ENCODE measurements around the gene NFU1. TPM values are rescaled to one million over a fixed set of nuclear protein-coding genes. Genes with fewer than 3 reads are reported as not detected.

Gene NFU1
- total and polyA plus RNA-seq, 9 of the 15 experiments (the other 6 are each of a cell fraction or from before 2014, with no cell fraction given) = 33.3 to 61.8 (median 53.7) TPM

DNA sequence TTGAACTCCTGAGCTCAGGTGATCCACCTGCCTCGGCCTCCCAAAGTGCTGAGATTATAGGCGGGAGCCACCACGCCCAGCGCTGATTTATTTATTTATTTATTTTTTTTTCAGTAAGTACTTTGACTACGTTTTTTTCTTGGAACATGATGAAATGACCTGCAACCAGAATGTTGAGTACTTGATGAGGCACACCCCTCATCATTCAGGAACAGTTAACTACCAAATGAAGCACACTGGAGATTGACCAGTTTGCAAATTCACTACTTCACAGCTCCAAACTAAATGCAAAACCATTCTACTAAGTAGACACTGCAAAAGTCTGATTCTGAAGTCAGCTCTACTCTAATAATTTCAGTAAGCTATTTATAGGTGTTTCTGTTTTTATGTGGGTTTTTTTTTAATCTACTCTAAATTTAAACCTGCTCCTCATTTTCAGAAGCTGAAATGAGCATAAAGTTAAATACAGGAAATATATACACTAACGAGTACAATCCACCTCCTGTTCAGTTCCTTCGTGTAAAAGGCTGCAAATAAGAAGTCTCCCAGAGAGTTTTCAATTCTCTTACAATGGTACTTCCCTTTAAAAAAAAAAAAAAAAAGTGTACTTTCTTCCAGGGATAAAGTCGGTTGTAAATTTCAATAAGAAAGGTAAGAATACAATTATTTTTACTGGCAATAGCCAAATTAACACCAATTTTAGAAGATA is 51.6 kb downstream of the NFU1 start (continued):
- TF ChIP-seq, protein P1, sequence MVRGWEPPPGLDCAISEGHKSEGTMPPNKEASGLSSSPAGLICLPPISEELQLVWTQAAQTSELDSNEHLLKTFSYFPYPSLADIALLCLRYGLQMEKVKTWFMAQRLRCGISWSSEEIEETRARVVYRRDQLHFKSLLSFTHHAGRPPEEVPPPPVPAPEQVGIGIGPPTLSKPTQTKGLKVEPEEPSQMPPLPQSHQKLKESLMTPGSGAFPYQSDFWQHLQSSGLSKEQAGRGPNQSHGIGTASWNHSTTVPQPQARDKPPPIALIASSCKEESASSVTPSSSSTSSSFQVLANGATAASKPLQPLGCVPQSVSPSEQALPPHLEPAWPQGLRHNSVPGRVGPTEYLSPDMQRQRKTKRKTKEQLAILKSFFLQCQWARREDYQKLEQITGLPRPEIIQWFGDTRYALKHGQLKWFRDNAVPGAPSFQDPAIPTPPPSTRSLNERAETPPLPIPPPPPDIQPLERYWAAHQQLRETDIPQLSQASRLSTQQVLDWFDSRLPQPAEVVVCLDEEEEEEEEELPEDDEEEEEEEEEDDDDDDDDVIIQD (CRISPR knock-in tag; IDR thresholded peaks at IDR 0.05) = no peak
- 0 out of 2 replicates have a peak, but pooled peaks have one; percentile 87 for TF ChIP-seq KLF6 (CRISPR knock-in tag; IDR thresholded peaks at IDR 0.05; ENCODE audit: borderline replicate concordance)
- no peak for TF ChIP-seq ZNF165 (CRISPR knock-in tag; IDR thresholded peaks at IDR 0.05; ENCODE audit: borderline replicate concordance)

DNA sequence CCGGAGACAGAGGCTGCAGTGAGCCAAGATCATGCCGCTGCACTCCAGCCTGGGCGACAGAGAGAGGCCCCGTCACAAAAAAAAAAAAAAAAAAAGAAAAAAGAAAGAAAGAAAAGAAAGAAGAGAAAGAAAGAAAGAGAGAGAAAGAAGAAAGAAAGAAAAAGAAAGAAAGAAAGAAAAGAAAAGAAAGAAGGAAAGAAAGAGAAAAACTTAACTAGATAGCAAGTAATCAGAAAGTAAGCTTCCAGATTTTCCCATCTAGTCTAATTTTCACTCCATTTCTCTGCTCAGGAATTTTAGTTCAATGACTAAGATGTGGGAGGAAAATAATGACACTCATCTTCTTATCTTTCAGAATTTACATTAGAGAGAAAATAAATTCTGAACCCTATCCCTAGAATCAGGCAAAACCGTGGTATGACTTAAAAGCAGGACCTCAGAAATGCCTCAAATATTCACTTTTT is 52.6 kb downstream of the NFU1 start:
- Histone ChIP-seq H3K9ac (ENCODE audit: insufficient read depth in 1 of 2, low read depth in 2 of 2, low read length in 2 of 2) (0 out of 4 replicates have a peak overlapping the region, but pooled peaks of 1 of the 2 experiments have one; percentile 3), H3K27me3 (ENCODE audit: control insufficient read depth in 2 of 2, insufficient read depth in 2 of 2, low read length in 2 of 2) (no peaks in the 10 kb centered on the region), H3K9me1 (ENCODE audit: control insufficient read depth, insufficient read depth, low read length) (no peaks in the 10 kb centered on the region), H3K36me3 (ENCODE audit: control insufficient read depth, insufficient read depth, low read length) (peaks cover 7% of the 10 kb centered on the region; the same call in 2 of the 3 replicates), H3K79me2 (ENCODE audit: control insufficient read depth, insufficient read depth, low read length) (peaks cover 85% of the 10 kb centered on the region), H4K20me1 (replicated peaks; ENCODE audit: control insufficient read depth, insufficient read depth, low read length) (0 out of 2 replicates have a peak, but pooled peaks cover 5% of the 10 kb centered on the region), H3K27ac (ENCODE audit: extremely low read depth, low read depth, low read length) (no peak overlapping the region), H2AFZ (ENCODE audit: low read depth, low read length) (no peak overlapping the region), H3K4me2 (ENCODE audit: insufficient read depth, low read length) (peak overlapping the region; percentile 98; the same call in 1 of the 2 replicates), H3K4me1 (replicated peaks in 1 of 2; ENCODE audit: control insufficient read depth in 2 of 2, insufficient read depth in 2 of 2, low read length in 2 of 2) (peaks cover 19 to 31% of the 10 kb centered on the region in 2 experiments; a peak in 4 of 5 replicates), H3K4me3 (peak overlapping the region; percentile 7; the same call in 1 of the 2 replicates), H3K9me3 (replicated peaks; ENCODE audit: control insufficient read depth, insufficient read depth, low read depth, low read length) (no peaks in the 10 kb centered on the region)
- no TSS peak for BruUV-seq (replicated peaks)
- POLR2A ChIA-PET = interaction anchor here (0.8 to 3.3 kb wide), 2 partner anchors 8 to 259 kb away, joined by 5 to 17 read pairs; partner anchors contain the start of gene AAK1
- FAIRE-seq = no peak
- no peak for ATAC-seq
- DNase-seq (ENCODE audit: extremely low read depth in 1 of 4, low spot score in 3 of 4) = no peak
- WGBS (ENCODE audit: insufficient coverage, low coverage, missing lambda C conversion rate) = 46% methylated on average over 5 of the region's 5 CpGs
- in situ Hi-C loops (cut with MboI) (no loop called here), intact Hi-C loops (cut with micrococcal nuclease) (no loop called here)
- CTCF ChIA-PET (ENCODE audit: low intra/inter-chr PET ratio) = no interaction called here
- TF ChIP-seq PHB2 (IDR thresholded peaks at IDR 0.05; ENCODE audit: low read depth) = peak; percentile 44; the same call in 1 of the 2 replicates
- TF ChIP-seq MYC (IDR thresholded peaks at IDR 0.05; ENCODE audit: low read depth, low read length) = peak; percentile 3; the same call in 1 of the 2 replicates
- no peak for TF ChIP-seq MYC (CRISPR knock-in tag; IDR thresholded peaks at IDR 0.05; ENCODE audit: borderline replicate concordance, low read depth)
- TF ChIP-seq, protein P2, sequence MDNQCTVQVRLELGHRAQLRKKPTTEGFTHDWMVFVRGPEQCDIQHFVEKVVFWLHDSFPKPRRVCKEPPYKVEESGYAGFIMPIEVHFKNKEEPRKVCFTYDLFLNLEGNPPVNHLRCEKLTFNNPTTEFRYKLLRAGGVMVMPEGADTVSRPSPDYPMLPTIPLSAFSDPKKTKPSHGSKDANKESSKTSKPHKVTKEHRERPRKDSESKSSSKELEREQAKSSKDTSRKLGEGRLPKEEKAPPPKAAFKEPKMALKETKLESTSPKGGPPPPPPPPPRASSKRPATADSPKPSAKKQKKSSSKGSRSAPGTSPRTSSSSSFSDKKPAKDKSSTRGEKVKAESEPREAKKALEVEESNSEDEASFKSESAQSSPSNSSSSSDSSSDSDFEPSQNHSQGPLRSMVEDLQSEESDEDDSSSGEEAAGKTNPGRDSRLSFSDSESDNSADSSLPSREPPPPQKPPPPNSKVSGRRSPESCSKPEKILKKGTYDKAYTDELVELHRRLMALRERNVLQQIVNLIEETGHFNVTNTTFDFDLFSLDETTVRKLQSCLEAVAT (IDR thresholded peaks at IDR 0.05) = peak; percentile 46 to 79; a peak in 2 of 4 replicates
- TF ChIP-seq NFIX (CRISPR knock-in tag; IDR thresholded peaks at IDR 0.05; ENCODE audit: low read depth) = no peak
- TF ChIP-seq SMARCE1 (IDR thresholded peaks at IDR 0.05) = peak; percentile 23; the same call in 1 of the 2 replicates
- TF ChIP-seq, protein P3, sequence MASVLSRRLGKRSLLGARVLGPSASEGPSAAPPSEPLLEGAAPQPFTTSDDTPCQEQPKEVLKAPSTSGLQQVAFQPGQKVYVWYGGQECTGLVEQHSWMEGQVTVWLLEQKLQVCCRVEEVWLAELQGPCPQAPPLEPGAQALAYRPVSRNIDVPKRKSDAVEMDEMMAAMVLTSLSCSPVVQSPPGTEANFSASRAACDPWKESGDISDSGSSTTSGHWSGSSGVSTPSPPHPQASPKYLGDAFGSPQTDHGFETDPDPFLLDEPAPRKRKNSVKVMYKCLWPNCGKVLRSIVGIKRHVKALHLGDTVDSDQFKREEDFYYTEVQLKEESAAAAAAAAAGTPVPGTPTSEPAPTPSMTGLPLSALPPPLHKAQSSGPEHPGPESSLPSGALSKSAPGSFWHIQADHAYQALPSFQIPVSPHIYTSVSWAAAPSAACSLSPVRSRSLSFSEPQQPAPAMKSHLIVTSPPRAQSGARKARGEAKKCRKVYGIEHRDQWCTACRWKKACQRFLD (CRISPR knock-in tag; IDR thresholded peaks at IDR 0.05) = 0 out of 2 replicates have a peak, but pooled peaks have one; percentile 2
- 0 out of 4 replicates have a peak, but pooled peaks of 1 of the 2 experiments have one; percentile 9 for TF ChIP-seq HDAC1 (IDR thresholded peaks at IDR 0.05)
- TF ChIP-seq CREM (IDR thresholded peaks at IDR 0.05; ENCODE audit: low read depth) = no peak
- 0 out of 2 replicates have a peak, but pooled peaks have one; percentile 28 for TF ChIP-seq NFRKB (IDR thresholded peaks at IDR 0.05; ENCODE audit: low read depth)
- peak; percentile 32 for TF ChIP-seq ASH1L (IDR thresholded peaks at IDR 0.05; ENCODE audit: borderline replicate concordance, low read depth, partially characterized antibody)
- 0 out of 2 replicates have a peak, but pooled peaks have one; percentile 21 for TF ChIP-seq MTA2 (IDR thresholded peaks at IDR 0.05; ENCODE audit: low read depth)
- no peak for TF ChIP-seq XRCC3 (IDR thresholded peaks at IDR 0.05)

Measured in K562 (cell line).